HG03575 (cell line): ENCODE data around the gene PCDHB5.
"Not testable (repeated sequence)": the region's sequence is repeated elsewhere in the genome, so short reads cannot be mapped to it uniquely, and the experiment has no call there.

Experiments
- ATAC-seq: cut with Tn5 transposase; IDR thresholded peaks from one replicate; pipeline ENCODE4 v1.9.1; 2021; ENCODE audit not compliant: unreplicated experiment, insufficient number of reproducible peaks, low FRiP score; ENCODE audit errors: extremely low read depth

Gene PCDHB5

GRCh38 chr5:141150224-141150992 lies 15.4 kb downstream of the PCDHB5 start:
- ATAC-seq, result no peak

- ATAC-seq, result no peak
Measured at GRCh38 chr5:141150993-141151325, 16.0 kb downstream of the PCDHB5 start.

DNA sequence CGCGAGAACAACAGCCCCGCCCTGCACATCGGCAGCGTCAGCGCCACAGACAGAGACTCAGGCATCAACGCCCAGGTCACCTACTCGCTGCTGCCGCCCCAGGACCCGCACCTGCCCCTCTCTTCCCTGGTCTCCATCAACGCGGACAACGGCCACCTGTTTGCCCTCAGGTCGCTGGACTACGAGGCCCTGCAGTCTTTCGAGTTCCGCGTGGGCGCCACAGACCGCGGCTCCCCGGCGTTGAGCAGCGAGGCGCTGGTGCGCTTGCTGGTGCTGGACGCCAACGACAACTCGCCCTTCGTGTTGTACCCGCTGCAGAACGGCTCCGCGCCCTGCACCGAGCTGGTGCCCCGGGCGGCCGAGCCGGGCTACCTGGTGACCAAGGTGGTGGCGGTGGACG lies 16.6 kb downstream of the PCDHB5 start:
- ATAC-seq, result not testable (repeated sequence)

- not testable (repeated sequence) for ATAC-seq
Measured at GRCh38 chr5:141152096-141152495, 17.1 kb downstream of the PCDHB5 start.

DNA sequence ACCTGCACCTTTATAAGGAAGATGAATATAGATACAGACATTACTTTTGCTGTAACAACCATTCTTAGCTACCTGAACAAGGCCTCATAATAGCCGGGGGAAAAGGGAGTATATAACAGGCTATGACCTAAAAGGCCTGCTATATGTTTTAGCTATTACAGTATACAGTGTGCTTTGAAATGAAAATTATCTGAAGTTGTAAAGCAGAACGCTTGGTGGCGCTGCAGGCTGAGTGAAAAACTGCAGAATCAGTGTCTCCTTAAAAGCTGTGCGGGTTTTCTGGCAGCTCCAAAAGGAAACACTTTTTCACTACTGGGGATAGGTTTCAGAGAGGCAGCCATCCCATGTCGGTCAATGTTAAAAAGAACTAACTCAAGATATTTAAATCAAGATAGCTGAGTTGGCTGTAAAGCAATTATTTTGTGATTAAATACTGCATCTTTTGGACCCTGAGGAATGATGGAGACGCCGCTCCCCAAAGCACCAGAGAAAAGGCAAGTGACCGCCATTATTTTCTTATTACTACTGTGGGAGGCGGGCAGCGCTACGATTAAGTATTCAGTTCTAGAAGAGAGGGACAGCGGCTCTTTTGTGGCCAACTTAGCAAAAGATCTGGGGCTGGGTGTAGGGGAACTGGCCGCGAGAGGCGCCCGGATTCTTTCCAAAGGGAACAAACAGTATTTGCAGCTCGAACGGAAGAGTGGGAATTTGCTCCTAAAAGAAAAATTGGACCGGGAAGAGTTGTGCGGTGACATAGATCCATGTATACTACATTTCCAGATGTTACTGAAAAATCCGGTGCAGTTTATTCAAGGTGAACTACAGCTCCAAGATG lies 20.8 kb downstream of the PCDHB5 start:
- no peak for ATAC-seq

DNA sequence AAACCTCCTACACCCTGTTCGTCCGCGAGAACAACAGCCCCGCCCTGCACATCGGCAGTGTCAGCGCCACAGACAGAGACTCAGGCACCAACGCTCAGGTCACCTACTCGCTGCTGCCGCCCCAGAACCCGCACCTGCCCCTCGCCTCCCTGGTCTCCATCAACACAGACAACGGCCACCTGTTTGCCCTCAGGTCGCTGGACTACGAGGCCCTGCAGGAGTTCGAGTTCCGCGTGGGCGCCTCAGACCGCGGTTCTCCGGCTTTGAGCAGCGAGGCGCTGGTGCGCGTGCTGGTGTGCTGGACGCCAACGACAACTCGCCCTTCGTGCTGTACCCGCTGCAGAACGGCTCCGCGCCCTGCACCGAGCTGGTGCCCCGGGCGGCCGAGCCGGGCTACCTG lies 22.4 kb downstream of the PCDHB5 start:
- not testable (repeated sequence) for ATAC-seq

DNA sequence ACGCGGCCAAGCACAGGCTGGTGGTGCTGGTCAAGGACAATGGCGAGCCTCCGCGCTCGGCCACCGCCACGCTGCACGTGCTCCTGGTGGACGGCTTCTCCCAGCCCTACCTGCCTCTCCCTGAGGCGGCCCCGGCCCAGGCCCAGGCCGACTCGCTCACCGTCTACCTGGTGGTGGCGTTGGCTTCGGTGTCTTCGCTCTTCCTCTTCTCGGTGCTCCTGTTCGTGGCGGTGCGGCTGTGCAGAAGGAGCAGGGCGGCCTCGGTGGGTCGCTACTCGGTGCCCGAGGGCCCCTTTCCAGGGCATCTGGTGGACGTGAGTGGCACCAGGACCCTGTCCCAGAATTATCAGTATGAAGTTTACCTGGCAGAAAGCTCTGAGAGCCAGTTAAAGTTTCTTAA lies 22.9 kb downstream of the PCDHB5 start:
- ATAC-seq, result not testable (repeated sequence)

GRCh38 chr5:141172381-141173204 lies 37.6 kb downstream of the PCDHB5 start, which contains the start of gene PCDHB7:
Gene PCDHB7 (plus strand): TSS chr5:141172644. CDS start chr5:141172836, 192 bp downstream.
- ATAC-seq, result no peak

DNA sequence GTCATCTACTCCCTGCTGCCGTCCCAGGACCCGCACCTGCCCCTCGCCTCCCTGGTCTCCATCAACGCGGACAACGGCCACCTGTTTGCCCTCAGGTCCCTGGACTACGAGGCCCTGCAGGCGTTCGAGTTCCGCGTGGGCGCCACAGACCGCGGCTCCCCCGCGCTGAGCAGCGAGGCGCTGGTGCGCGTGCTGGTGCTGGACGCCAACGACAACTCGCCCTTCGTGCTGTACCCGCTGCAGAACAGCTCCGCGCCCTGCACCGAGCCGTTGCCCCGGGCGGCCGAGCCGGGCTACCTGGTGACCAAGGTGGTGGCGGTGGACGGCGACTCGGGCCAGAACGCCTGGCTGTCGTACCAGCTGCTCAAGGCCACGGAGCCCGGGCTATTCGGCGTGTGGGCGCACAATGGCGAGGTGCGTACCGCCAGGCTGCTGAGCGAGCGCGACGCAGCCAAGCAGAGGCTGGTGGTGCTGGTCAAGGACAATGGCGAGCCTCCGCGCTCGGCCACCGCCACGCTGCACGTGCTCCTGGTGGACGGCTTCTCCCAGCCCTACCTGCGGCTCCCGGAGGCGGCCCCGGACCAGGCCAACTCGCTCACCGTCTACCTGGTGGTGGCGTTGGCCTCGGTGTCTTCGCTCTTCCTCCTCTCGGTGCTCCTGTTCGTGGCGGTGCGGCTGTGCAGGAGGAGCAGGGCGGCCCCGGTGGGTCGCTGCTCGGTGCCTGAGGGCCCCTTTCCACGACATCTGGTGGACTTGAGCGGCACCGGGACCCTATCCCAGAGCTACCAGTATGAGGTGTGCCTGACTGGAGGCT lies 39.5 kb downstream of the PCDHB5 start:
- ATAC-seq, result not testable (repeated sequence)

DNA sequence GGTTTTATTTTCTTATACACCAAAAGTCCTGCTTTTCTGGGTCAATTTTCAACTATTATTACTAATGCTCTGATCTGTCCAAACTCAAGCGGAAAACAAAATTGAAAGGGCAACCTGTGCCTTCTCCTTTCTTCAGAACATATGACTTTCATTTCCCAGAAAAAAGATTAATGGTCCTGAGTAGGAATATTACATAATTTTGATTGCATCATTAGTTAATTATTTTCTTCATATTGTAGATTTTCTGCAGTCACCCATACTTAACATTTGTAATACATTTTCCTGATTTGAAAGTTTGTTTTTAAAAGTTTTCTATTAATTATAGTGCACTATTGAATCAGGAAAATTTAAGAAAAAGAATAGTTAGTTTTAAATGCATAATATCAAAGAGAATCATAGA lies 40.9 kb downstream of the PCDHB5 start:
- no peak for ATAC-seq

GRCh38 chr5:141177577-141178191 lies 42.7 kb downstream of the PCDHB5 start, which contains the start of gene PCDHB8:
Gene PCDHB8 (plus strand): TSS chr5:141177790. CDS start chr5:141178035, 245 bp downstream.
- ATAC-seq, result not testable (repeated sequence)

DNA sequence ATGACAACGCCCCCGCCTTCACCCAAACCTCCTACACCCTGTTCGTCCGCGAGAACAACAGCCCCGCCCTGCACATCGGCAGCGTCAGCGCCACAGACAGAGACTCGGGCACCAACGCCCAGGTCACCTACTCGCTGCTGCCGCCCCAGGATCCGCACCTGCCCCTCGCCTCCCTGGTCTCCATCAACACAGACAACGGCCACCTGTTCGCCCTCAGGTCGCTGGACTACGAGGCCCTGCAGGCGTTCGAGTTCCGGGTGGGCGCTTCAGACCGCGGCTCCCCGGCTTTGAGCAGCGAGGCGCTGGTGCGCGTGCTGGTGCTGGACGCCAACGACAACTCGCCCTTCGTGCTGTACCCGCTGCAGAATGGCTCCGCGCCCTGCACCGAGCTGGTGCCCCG lies 44.4 kb downstream of the PCDHB5 start:
- not testable (repeated sequence) for ATAC-seq

DNA sequence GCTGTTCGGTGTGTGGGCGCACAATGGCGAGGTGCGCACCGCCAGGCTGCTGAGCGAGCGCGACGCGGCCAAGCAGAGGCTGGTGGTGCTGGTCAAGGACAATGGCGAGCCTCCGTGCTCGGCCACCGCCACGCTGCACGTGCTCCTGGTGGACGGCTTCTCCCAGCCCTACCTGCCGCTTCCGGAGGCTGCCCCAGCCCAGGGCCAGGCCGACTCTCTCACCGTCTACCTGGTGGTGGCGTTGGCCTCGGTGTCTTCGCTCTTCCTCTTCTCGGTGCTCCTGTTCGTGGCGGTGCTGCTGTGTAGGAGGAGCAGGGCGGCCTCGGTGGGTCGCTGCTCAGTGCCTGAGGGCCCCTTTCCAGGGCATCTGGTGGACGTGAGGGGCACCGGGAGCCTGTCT lies 44.9 kb downstream of the PCDHB5 start:
- not testable (repeated sequence) for ATAC-seq

DNA sequence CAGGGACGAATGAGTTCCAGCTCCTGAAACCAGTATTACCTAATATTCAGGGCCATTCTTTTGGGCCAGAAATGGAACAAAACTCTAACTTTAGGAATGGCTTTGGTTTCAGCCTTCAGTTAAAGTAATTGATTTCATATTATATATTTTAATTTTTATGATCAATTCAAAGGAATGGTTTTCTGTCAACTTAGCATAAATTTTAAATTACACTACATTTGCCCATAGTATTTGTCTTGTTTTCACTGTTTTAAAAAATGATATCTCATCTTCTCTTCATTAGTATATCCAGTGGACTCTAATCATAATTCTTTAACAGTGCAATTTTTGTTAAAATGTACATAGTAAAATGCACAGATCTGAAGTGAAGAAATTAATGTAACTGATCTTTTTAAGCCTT lies 45.3 kb downstream of the PCDHB5 start:
- ATAC-seq, result no peak

- no peak for ATAC-seq
Measured at GRCh38 chr5:141182248-141182647, 47.2 kb downstream of the PCDHB5 start, which contains the start of gene PCDHB16. Gene PCDHB16 (plus strand): TSS chr5:141182387. CDS start chr5:141182560, 173 bp downstream.

- ATAC-seq, result not testable (repeated sequence)
Measured at GRCh38 chr5:141184117-141184855, 49.3 kb downstream of the PCDHB5 start.

GRCh38 chr5:141186897-141187512 lies 52.0 kb downstream of the PCDHB5 start, which contains the start of gene PCDHB9:
Gene PCDHB9 (plus strand): TSS chr5:141187161. CDS start chr5:141187319, 158 bp downstream.
- ATAC-seq, result no peak
